ENCODE data around the gene CXorf65. TPM values are rescaled to one million over a fixed set of nuclear protein-coding genes. Genes with fewer than 3 reads are reported as not detected.

The CXorf65 gene
- not detected for total RNA-seq

DNA sequence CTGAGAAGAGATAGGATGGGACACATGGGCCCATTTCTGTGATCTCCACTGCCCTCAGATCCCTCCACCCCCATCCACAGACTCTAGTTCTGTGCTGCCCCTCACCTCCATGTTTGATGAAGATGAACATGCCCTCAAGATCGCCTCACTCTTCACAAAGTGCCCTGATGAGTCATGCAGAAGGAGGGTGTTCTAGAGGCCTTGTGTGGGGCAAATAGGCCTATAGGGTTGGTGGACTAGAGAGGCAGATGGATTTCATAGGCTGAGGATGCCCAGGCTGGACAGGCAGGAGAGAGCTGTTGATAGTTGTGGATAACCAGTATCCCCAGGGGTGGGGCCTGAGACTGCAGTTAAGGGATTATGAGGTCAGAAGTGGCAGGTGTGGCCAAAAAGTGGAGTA lies at the start of gene CXorf65:
Gene CXorf65 (minus strand): TSS at position 314 of the 400 bp plus-strand sequence. CDS start 184 bp downstream, at position 130.

DNA sequence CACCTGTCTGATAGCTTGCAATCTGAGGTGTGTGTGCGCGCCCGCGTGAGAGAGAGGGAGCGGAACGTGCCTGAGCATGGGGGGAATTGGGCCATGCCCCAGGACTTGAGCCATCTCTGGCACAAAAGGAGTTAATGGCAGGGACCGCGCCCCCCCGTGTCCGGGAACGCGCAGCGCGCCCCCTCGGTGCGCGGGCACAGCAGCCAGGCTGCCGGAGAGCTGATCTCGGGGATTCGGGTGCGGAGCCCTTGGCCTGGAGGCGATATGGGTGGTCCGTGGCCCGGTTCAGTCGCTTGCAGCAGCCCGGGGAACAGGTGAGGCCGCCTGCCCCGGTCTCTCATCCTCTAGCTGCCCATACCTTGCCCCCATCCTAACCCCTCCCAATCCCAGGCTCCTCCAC lies 38.1 kb upstream of the CXorf65 start, which contains the start of gene NLGN3:
Gene NLGN3 (plus strand): TSS at position 191 of the 400 bp plus-strand sequence. CDS start 2,909 bp downstream, outside the sequence.

DNA sequence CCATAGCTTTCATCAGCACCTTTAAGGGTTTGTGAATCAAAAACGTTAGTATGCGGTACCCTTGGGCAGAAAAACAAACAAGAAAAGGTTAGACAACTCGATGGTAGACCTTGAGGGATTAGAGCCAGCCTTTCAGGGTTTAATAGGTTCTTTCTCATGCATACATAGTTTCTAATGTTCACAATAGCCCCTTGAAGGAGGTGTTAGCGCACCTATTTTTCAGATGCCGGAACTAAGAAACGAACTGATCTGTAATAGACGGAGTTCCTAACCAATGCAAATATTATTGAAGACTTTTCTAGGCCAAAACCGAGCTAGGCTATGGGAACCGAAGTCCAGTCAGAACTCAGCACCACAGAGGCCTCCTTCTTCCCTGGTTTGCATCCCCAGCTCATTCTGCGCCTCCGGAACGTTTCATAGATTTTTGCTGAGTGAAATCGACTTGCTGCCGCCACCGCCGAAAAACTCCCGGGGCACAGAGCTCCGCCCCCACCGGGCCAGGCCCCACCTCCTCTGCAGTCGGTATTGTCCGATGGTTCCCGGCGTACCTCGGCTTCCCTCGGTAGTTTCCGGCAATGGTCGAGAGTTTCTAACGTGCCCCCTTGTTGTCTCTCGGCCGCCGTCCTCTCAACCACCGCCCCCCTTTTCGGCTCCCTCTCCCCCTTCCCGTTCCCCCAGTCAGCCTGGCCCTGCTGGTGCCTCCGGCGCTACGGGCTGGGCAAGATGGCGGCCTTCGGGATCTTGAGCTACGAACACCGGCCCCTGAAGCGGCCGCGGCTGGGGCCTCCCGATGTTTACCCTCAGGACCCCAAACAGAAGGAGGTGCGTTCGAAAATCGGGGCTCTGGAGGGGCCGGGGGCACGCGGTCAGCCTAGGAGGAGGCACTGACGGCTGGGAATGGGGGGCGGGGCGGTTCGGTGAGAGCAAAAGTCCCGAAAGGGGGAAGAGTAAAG lies 11.8 kb upstream of the CXorf65 start, which contains the start of gene MED12:
Gene MED12 (plus strand): TSS at position 565 of the 953 bp plus-strand sequence. CDS start 159 bp downstream, at position 724.

DNA sequence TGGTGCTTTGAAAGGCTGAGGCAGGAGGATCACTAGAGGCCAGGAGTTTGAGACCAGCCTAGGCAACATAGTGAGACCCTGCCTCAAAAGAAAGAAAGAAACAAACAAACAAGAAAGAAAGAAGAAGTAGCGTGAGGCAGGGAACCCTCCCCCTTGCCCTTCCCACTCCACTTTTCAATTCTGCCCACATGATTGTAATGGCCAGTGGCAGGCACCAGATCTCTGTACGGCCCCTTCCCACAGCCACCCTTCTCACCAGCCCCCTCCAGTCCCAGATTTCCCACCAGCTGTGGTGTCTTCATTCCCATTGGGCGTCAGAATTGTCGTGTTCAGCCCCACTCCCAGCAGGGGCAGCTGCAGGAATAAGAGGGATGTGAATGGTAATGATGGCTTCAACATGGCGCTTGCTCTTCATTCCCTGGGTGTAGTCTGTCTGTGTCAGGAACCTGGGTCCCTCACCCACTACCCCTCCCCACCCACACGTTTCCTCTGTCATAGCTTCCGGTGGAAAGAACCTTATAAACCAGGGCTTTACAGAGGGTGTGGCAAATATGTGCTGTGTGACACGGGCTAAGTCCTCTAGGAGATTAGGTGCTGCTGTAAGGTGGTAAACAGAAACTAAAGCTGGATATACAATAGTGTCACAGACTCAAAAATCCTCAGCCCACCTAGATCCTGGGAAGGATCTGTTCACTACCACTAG lies 4.8 kb upstream of the CXorf65 start, which contains the start of gene IL2RG:
Gene IL2RG (minus strand): TSS at position 437 of the 703 bp plus-strand sequence. CDS start 38 bp downstream, at position 399.

DNA sequence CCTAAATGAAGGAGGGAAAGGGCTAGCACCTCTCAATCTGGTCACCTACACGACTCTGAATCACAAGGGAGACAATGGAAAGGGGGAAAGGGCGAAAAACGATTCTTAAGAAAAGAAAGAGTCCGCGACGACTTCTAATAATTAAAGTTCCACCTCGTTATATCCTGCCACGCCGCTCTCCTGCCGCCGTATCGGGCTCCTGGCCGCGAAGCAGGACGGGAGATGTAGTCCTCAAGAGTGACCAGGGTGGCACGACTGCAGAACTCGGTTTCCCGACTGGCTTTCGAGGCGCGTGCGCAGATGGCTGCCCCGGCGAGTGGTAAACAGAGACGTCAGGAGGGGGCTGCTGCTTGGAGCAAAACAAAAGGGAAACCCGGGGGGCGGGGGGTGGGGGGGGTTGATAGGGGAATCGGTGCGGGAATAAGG lies 11.0 kb downstream of the CXorf65 start, which contains the start of gene FOXO4:
Gene FOXO4 (plus strand): TSS at position 297 of the 426 bp plus-strand sequence. CDS start 678 bp downstream, outside the sequence.

GRCh38 chrX:71068044-71068918 lies 38.3 kb downstream of the CXorf65 start, which contains the start of gene SNX12:
SNX12 (minus strand) TSS chrX:71068334; CDS start chrX:71068306, 28 bp downstream.

Small RNA genes lying within 50 kb of the gene (small RNA-seq; reads per million reads assigned to genes)
- gene CXorf65, result 0.26 to 0.35 reads per million in 2 donors

Other genes with a start within 250 kb of the CXorf65 start
- gene TEX11, start 198.0 kb downstream of the CXorf65 start, total RNA-seq, result under 1 TPM in 1 of 2 donors, not detected in 1; under 0.01 TPM
- not detected for gene SLC7A3, start 175.6 kb downstream of the CXorf65 start, total RNA-seq
- gene SNX12, start 38.4 kb downstream of the CXorf65 start, total RNA-seq, result 10 to 100 TPM; 60.9 to 65.6 TPM
- 1 to 10 TPM; 5.3 to 7.9 TPM for gene FOXO4, start 10.9 kb downstream of the CXorf65 start, total RNA-seq
- not detected for gene IL2RG, start 4.8 kb upstream of the CXorf65 start, total RNA-seq
- gene MED12, start 11.9 kb upstream of the CXorf65 start, total RNA-seq, result 10 to 100 TPM; 26.2 to 29.6 TPM
- gene NLGN3, start 38.1 kb upstream of the CXorf65 start, total RNA-seq, result under 1 TPM; 0.33 to 0.34 TPM
- gene GJB1, start 116.5 kb upstream of the CXorf65 start, total RNA-seq, result 10 to 100 TPM in 1 of 2 donors, 1 to 10 TPM in 1; 5.2 to 34.3 TPM
- gene ZMYM3, start 147.4 kb upstream of the CXorf65 start, total RNA-seq, result 10 to 100 TPM; 20.6 to 21.3 TPM
- gene NONO, start 176.9 kb upstream of the CXorf65 start, total RNA-seq, result 100 to 1,000 TPM; 281 to 437 TPM
- gene ITGB1BP2, start 195.0 kb upstream of the CXorf65 start, total RNA-seq, result 1 to 10 TPM in 1 of 2 donors, under 1 TPM in 1; 0.69 to 2.3 TPM

Measured in melanocyte of skin (primary cell).